Endodermal cell (in vitro differentiated cells): ENCODE measurements around the gene OTOG. TPM values are rescaled to one million over a fixed set of nuclear protein-coding genes. Genes with fewer than 3 reads are reported as not detected.

Source experiments
- DNase-seq: peaks from one replicate; pipeline ENCODE4 v3.0.0-alpha.2; 2017
- H3K27ac ChIP-seq: 2 replicates; pipeline ENCODE4 v1.5.1; 2013; ENCODE audit warnings: mild to moderate bottlenecking, low read depth, low read length, moderate library complexity
- H3K27me3 ChIP-seq: 2 replicates; pipeline ENCODE4 v1.6.1; 2013; ENCODE audit warnings: mild to moderate bottlenecking, low read length, moderate library complexity; ENCODE audit not compliant: insufficient read depth, control insufficient read depth, poor library complexity, severe bottlenecking
- H3K36me3 ChIP-seq: 2 replicates; pipeline ENCODE4 v1.7.0; 2013; ENCODE audit warnings: mild to moderate bottlenecking, low read length, moderate library complexity; ENCODE audit not compliant: control insufficient read depth, insufficient read depth
- H3K4me1 ChIP-seq: one replicate; pipeline ENCODE4 v1.7.0; 2013; ENCODE audit warnings: low read length; ENCODE audit not compliant: control insufficient read depth, insufficient read depth
- H3K4me3 ChIP-seq: 2 replicates; pipeline ENCODE4 v1.5.1; 2013; ENCODE audit warnings: mild to moderate bottlenecking, low read length, moderate library complexity
- H3K9ac ChIP-seq: 2 replicates; pipeline ENCODE4 v1.6.1; 2013; ENCODE audit warnings: mild to moderate bottlenecking, low read length, moderate library complexity; ENCODE audit not compliant: poor library complexity, severe bottlenecking; ENCODE audit errors: extremely low read depth
- H3K9me3 ChIP-seq: 2 replicates; pipeline ENCODE4 v1.6.1; 2013; ENCODE audit warnings: mild to moderate bottlenecking, low read length, moderate library complexity; ENCODE audit not compliant: control insufficient read depth
- H3K27ac Mint-ChIP-seq: 2 replicates; pipeline ENCODE4 v1.8.0; 2020; ENCODE audit warnings: mixed read lengths
- H3K27me3 Mint-ChIP-seq: 2 replicates; pipeline ENCODE4 v1.8.0; 2021; ENCODE audit warnings: mild to moderate bottlenecking, mixed read lengths; ENCODE audit not compliant: insufficient read depth
- H3K36me3 Mint-ChIP-seq: 2 replicates; pipeline ENCODE4 v1.8.0; 2020; ENCODE audit warnings: low read depth, mixed read lengths
- H3K4me1 Mint-ChIP-seq: 2 replicates; pipeline ENCODE4 v1.8.0; 2020; ENCODE audit warnings: mixed read lengths
- H3K4me3 Mint-ChIP-seq: 2 replicates; pipeline ENCODE4 v1.8.0; 2020; ENCODE audit warnings: mild to moderate bottlenecking, moderate library complexity, mixed read lengths
- H3K9me3 Mint-ChIP-seq: 2 replicates; pipeline ENCODE4 v1.8.0; 2020; ENCODE audit warnings: mild to moderate bottlenecking, mixed read lengths
- WGBS, 2 experiments: methylation state at CpG; one replicate each; pipeline versions ENCODE4 v1.1.5 to v1.1.7; 2013; ENCODE audit warnings: missing lambda C conversion rate in 2 of 2, mixed read lengths in 1 of 2; ENCODE audit not compliant: insufficient coverage in 1 of 2, insufficient read length in 1 of 2; 5-methylcytosine and 5-hydroxymethylcytosine counted together
- total RNA-seq, 2 donors: library from RNA; stranded (reverse); fragmentation: NEBNext Ultra II Directional in 1 of 2; extraction: Animal tissue kit (Norgen Biotek cat#: 25700) in 1 of 2; gene quantifications; 2 replicates in 1 of 2; 3 replicates in 1 of 2; pipeline ENCODE4 v1.2.1, GENCODE V29; 2021
- TF ChIP-seq, protein P1 (sequence below): fragments of 200-600 bp; sonication (generic); conservative IDR thresholded peaks from 2 replicates; pipeline ENCODE4 v1.5.0; 2021; ENCODE audit warnings: antibody characterized with exemption, mild to moderate bottlenecking

Gene OTOG
- total RNA-seq, 2 donors from 2014 or later = 0.33 to 0.55 TPM

- Histone ChIP-seq H3K27me3 (peaks cover 49% of the 10 kb centered on the region), H3K9me3 (no peaks in the 10 kb centered on the region), H3K4me1 (no peaks in the 10 kb centered on the region), H3K4me3 (no peak overlapping the region), H3K9ac (no peak overlapping the region), H3K36me3 (no peaks in the 10 kb centered on the region), H3K27ac (no peak overlapping the region)
- Mint-ChIP-seq H3K4me1 (peaks cover 2% of the 10 kb centered on the region), H3K27me3 (peaks cover 59% of the 10 kb centered on the region), H3K4me3 (no peak overlapping the region), H3K36me3 (no peaks in the 10 kb centered on the region), H3K9me3 (no peaks in the 10 kb centered on the region), H3K27ac (no peak overlapping the region)
- WGBS, 2 experiments = 85 to 94% methylated on average over 4 to 7 of the region's 7 CpGs
- no peak for DNase-seq
- TF ChIP-seq, protein P1, sequence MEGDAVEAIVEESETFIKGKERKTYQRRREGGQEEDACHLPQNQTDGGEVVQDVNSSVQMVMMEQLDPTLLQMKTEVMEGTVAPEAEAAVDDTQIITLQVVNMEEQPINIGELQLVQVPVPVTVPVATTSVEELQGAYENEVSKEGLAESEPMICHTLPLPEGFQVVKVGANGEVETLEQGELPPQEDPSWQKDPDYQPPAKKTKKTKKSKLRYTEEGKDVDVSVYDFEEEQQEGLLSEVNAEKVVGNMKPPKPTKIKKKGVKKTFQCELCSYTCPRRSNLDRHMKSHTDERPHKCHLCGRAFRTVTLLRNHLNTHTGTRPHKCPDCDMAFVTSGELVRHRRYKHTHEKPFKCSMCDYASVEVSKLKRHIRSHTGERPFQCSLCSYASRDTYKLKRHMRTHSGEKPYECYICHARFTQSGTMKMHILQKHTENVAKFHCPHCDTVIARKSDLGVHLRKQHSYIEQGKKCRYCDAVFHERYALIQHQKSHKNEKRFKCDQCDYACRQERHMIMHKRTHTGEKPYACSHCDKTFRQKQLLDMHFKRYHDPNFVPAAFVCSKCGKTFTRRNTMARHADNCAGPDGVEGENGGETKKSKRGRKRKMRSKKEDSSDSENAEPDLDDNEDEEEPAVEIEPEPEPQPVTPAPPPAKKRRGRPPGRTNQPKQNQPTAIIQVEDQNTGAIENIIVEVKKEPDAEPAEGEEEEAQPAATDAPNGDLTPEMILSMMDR = no peak
Observed at GRCh38 chr11:17553249-17553546, 6.1 kb downstream of the OTOG start.

GRCh38 chr11:17554487-17554886 is 7.4 kb downstream of the OTOG start:
- Mint-ChIP-seq H3K9me3 (no peaks in the 10 kb centered on the region), H3K27me3 (peaks cover 70% of the 10 kb centered on the region), H3K27ac (no peak overlapping the region), H3K4me3 (no peak overlapping the region), H3K36me3 (no peaks in the 10 kb centered on the region), H3K4me1 (no peaks in the 10 kb centered on the region)
- Histone ChIP-seq H3K4me3 (no peak overlapping the region), H3K9me3 (no peaks in the 10 kb centered on the region), H3K36me3 (no peaks in the 10 kb centered on the region), H3K27ac (no peak overlapping the region), H3K9ac (no peak overlapping the region), H3K27me3 (peaks cover 62% of the 10 kb centered on the region), H3K4me1 (no peaks in the 10 kb centered on the region)
- WGBS, 2 experiments = 88% methylated on average over 4 of the region's 4 CpGs; no CpG with 5 or more reads in 1 of the 2 experiments
- no peak for DNase-seq
- TF ChIP-seq, protein P1 = peak; percentile 44

DNA sequence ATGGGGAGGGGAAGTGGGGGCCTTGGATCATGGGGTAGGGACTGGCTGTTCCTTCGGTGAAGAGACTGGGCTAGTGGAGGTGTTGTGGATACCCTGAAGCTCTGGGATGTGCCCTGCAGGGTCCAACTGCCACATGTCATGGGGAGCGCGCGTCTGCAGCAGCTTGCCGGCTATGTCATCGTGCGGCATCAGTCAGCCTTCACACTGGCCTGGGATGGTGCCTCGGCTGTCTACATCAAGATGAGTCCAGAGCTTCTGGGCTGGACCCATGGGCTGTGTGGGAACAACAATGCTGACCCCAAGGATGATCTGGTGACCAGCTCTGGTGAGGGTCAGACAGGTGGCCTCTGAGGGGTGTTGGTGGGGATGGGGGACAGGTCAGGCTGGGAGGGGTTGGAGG is 9.9 kb downstream of the OTOG start:
- Histone ChIP-seq H3K27me3 (peaks cover 83% of the 10 kb centered on the region), H3K27ac (no peak overlapping the region), H3K36me3 (no peaks in the 10 kb centered on the region), H3K4me1 (no peaks in the 10 kb centered on the region), H3K9ac (no peak overlapping the region), H3K4me3 (no peak overlapping the region), H3K9me3 (no peaks in the 10 kb centered on the region)
- TF ChIP-seq, protein P1 = no peak
- H3K4me3 Mint-ChIP-seq = no peak overlapping the region
- H3K36me3 Mint-ChIP-seq = no peaks in the 10 kb centered on the region
- WGBS, 2 experiments = 94 to 100% methylated on average over 5 to 8 of the region's 8 CpGs
- H3K27me3 Mint-ChIP-seq = peaks cover 81% of the 10 kb centered on the region
- no peaks in the 10 kb centered on the region for H3K9me3 Mint-ChIP-seq
- DNase-seq = no peak
- no peak overlapping the region for H3K27ac Mint-ChIP-seq
- peaks cover 9% of the 10 kb centered on the region for H3K4me1 Mint-ChIP-seq
